ENCODE results near the gene TECPR1. TPM values are rescaled to one million over a fixed set of nuclear protein-coding genes. Genes with fewer than 3 reads are reported as not detected.

The TECPR1 gene
- 10 to 100 TPM; 19.7 to 28.3 TPM for total RNA-seq

GRCh38 chr7:98251601-98252424 is at the start of gene TECPR1:
Gene TECPR1, minus strand, starts transcription at chr7:98252232. Its CDS starts 6,086 bp downstream, at chr7:98246146.
- peak; percentile 55 to 73 (median 72) for TF ChIP-seq POLR2A (IDR thresholded peaks at IDR 0.05)
- TF ChIP-seq CTCF (IDR thresholded peaks at IDR 0.05), result peak in 3 of 7 experiments; percentile 1 to 15 (median 11)
- H3K4me1 ChIP-seq, result peaks cover 37% of the 10 kb centered on the region
- H3K9me3 ChIP-seq, result no peaks in the 10 kb centered on the region
- H3K27me3 ChIP-seq, result no peaks in the 10 kb centered on the region
- intact Hi-C loops (cut with DNase I), result no loop called here
- WGBS, 2 donors, result 1% methylated on average over 68 of the region's 69 CpGs; no CpG with 5 or more reads in 1 of the 2 donors
- DNase-seq (peak; percentile 97 to 98 (median 97)), ATAC-seq (peak; percentile 95)
- H3K36me3 ChIP-seq (replicated peaks in 1 of 2; ENCODE audit: insufficient read depth in 1 of 2, low read depth in 2 of 2), result peaks cover 0 to under 1% of the 10 kb centered on the region in 2 donors
- H3K27ac ChIP-seq, result peak within 1 kb of the TSS; percentile 86 to 98 (median 92)
- peak within 1 kb of the TSS; percentile 75 to 83 for H3K4me3 ChIP-seq

GRCh38 chr7:98300595-98301372 is 48.8 kb upstream of the TECPR1 start:
- H3K27ac ChIP-seq, result no peak overlapping the region
- no peak overlapping the region for H3K4me3 ChIP-seq
- TF ChIP-seq POLR2A (IDR thresholded peaks at IDR 0.05) (no peak), CTCF (IDR thresholded peaks at IDR 0.05) (no peak)
- ATAC-seq, result no peak
- H3K4me1 ChIP-seq, result peaks cover 6% of the 10 kb centered on the region
- 81 to 82% methylated on average over 23 to 25 of the region's 26 CpGs for WGBS, 2 donors
- H3K36me3 ChIP-seq (replicated peaks in 1 of 2; ENCODE audit: insufficient read depth in 1 of 2, low read depth in 2 of 2), result peaks cover 3 to 10% of the 10 kb centered on the region in 2 donors
- H3K27me3 ChIP-seq, result no peaks in the 10 kb centered on the region
- intact Hi-C loops (cut with DNase I), result no loop called here
- no peaks in the 10 kb centered on the region for H3K9me3 ChIP-seq
- no peak for DNase-seq

- no peaks in the 10 kb centered on the region for H3K9me3 ChIP-seq
- DNase-seq, result no peak
Measured at GRCh38 chr7:98297626-98298286, 45.7 kb upstream of the TECPR1 start.

More at GRCh38 chr7:98297626-98298286, 45.7 kb upstream of the TECPR1 start:
- intact Hi-C loops (cut with DNase I), result loop anchor here (10.0 kb wide), 1 partner anchor 557 kb away; no protein-coding TSS in a partner anchor
- 84% methylated on average over 20 to 21 of the region's 21 CpGs for WGBS, 2 donors
- Histone ChIP-seq H3K27ac (no peak overlapping the region), H3K27me3 (no peaks in the 10 kb centered on the region), H3K4me1 (peaks cover 19% of the 10 kb centered on the region), H3K36me3 (replicated peaks in 1 of 2; ENCODE audit: insufficient read depth in 1 of 2, low read depth in 2 of 2) (peaks cover under 1 to 2% of the 10 kb centered on the region in 2 donors), H3K4me3 (no peak overlapping the region)
- ATAC-seq, result no peak
- TF ChIP-seq CTCF (IDR thresholded peaks at IDR 0.05), result no peak
- no peak for TF ChIP-seq POLR2A (IDR thresholded peaks at IDR 0.05)
